GM21360 (cell line): Measurements from ENCODE around the gene CPD.
"Not testable (repeated sequence)": the region's sequence is repeated elsewhere in the genome, so short reads cannot be mapped to it uniquely, and the experiment has no call there.

Source experiments
- ATAC-seq: cut with Tn5 transposase; IDR thresholded peaks from one replicate; pipeline ENCODE4 v1.9.1; 2021; ENCODE audit warnings: mild to moderate bottlenecking, moderate library complexity; ENCODE audit not compliant: unreplicated experiment

The CPD gene

DNA sequence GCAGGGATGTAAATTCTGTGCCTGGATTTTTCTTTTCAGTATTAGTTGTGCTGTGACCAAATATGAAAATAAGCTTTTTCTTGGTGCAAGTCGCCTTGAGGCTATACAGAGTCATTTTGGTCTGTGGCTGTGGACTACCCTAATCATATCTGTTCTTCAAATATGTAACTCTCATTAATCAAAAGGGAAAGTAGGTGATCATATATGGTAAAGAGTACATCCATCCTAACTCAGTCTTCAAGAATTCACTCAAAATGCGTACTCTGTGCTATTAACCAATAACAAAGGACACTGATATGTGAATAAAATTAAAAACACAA is 2.6 kb downstream of the CPD start:
- no peak for ATAC-seq

- no peak for ATAC-seq
Measured at GRCh38 chr17:30382345-30382744, 3.6 kb downstream of the CPD start.

- no peak for ATAC-seq
Measured at GRCh38 chr17:30388321-30389179, 9.8 kb downstream of the CPD start.

GRCh38 chr17:30389756-30390300 is 11.1 kb downstream of the CPD start:
- ATAC-seq = no peak

- ATAC-seq = no peak
Measured at GRCh38 chr17:30391534-30391933, 12.8 kb downstream of the CPD start.

- ATAC-seq = no peak
Measured at GRCh38 chr17:30393491-30393890, 14.8 kb downstream of the CPD start.

DNA sequence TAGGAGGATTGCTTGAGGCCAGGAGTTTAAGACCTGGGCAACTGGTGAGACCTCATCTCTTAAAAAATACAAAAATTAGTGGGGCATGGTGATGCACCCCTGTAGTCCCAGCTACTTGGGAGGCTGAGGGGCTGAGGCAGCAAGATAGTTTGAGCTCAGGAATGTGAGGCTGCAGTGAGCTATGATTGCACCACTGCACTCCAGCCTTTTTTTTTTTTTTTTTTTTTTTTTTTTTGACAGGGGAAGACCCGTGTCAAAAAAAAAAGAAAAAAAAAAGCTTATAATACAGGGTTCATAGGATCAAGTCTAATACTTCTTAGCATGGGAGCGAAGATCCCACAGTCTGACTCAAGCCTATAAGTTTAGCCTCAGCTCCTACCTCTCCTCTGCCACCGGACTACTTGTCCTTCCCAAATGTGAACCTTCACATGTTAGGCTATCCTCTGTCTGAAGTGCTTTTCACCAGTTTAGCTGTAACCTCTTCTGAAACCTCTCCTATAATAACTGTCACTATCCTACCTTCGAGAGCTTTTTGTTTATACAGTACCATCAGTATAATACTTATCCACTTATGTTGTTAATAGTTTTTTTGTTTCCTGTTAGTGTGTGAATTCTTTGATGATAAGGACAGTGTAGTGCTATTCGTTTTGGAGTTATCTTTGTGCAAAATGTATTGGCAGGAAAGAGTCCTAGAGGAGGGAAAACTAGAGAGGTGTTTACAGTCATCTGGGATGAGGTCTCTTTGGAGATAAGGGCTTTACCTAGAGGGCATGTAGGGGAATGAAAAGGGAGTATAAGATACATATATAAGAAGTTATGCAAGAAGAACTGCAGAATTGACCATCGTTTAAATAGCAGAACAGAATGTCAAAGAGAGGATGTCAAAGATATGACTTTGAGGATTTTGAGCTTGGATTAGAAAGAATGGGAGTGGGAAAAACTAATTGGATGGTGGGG is 15.5 kb downstream of the CPD start:
- no peak for ATAC-seq

DNA sequence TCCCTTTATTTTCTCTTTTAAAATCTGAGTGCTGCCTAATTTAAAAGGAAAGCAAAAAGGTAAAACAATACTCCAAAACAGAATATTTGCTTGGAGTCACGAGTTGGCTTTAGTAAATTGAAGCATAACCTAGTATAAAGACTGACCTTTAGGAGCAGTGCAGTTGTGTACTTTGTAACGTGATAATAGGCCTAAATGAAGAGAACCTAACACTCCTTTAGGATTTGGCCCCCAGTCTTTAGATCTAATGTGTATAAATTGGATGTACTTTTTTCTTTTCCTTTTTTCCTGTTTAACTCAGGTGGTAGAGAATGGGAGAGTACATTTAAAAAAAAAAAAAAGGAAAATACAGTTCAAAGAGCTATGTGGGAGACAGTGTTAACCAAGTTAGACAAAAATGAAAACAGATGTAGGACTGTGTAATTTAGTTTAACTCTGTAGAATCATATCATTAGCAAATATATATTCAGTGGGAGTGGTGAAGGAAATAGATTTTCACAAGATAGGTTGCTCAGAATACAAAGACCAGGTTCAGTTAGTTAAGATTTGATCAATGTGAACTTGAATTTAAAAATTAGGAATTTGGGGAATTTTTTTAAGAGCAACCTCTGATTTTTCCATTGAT is 16.8 kb downstream of the CPD start:
- no peak for ATAC-seq

DNA sequence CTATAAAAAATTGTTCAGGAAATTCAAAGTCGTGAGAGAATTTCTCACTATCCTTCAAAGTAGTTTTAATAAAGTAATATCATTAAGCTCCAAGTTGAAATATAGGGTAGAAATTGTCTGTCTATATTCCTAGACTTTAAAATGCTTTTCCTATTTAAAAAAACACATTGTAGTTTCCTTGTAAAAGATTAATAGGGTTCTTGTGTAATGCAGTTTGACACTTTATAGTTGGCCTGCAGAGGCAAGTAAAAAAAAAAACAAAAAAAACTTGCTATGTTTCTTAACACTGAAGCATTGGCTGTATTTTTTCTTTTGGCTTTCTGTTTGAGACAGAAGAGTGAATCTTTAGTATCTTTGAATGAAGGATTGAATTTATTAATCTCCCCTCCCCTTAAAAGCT is 17.4 kb downstream of the CPD start:
- ATAC-seq = no peak

DNA sequence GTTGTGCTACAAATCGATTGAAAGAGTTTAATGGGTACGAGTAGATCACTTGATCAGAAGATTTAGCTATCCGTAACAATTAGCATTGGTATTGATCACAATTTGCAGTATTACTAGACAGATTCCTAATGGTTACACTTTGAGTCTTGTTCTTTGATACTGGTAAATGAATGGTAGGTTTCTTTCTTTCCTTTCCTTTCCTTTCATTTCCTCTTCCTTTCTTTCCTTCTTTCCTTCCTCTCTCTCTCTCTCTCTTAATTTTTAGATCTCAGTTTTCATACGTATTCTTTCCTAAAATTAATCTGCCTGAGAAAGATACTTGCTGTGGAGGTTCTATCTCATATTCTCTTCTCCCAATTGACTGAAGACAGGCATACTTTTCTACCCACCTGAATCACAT is 17.9 kb downstream of the CPD start:
- ATAC-seq = no peak

DNA sequence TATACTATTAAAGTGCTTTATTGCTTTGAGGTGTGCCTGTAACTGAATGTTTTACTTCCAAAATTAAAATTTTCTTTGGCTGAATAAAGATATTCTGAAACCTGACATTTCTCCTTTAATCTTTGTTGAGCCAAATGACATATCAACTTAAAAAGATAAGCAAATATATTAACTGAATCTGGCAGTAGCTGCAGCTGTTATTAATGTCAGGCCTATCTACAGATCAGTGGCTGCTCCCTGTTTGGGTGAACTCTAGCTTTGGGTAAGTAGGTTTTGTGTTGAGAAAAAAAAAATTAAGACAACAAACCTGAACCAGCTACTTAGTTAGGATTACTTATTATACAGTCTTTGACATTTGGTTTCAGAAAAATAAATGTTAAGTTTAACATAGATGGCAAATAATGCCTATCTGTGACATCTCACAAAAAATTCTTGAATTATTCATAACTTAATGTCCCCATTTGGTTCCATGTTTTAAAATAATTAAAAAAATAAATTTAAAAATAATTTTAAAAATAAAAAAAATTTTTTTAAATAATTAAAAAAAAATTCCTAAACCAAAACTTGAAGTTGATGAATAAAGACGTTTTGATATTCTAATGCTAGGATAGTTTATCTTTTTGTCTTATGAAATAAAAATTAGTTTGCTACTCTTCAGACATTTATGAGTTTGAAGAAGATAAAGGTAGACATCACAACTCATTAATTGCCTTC is 19.8 kb downstream of the CPD start:
- ATAC-seq = no peak

DNA sequence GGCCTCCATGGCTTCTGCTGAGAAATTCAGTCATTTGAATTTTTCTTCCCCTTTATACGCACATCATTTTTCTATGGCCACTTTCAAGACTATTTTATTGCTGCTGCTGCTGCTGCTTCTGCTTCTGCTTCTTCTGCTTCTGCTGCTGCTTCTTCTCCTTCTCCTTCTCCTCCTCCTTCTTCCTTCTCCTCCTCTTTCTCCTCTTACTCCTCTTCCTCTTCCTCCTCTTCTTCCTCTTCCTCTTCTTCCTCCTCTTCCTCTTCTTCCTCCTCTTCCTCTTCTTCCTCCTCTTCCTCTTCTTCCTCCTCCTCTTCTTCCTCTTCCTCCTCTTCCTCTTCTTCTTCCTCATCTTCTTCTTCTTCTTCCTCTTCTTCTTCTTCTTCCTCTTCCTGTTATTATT is 22.4 kb downstream of the CPD start:
- no peak for ATAC-seq

DNA sequence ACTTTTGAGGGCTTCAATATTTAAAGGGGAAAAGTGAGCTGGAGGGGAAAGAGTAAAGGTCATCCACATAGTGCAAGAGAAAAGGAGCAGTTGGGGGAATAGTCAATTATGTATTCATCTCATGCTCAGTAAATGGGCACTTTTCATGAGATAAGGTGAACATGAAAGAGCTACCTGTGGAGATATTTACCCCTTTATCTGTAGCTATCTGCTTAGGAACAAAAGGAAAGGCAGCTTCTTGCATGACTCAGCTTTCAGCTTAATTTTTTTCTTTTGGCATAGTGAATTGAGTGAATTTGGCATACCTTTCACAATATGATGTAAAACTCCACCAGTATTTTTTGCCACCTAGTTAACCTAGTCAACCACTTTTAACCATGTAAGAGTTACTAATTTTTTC is 26.4 kb downstream of the CPD start:
- ATAC-seq = no peak

DNA sequence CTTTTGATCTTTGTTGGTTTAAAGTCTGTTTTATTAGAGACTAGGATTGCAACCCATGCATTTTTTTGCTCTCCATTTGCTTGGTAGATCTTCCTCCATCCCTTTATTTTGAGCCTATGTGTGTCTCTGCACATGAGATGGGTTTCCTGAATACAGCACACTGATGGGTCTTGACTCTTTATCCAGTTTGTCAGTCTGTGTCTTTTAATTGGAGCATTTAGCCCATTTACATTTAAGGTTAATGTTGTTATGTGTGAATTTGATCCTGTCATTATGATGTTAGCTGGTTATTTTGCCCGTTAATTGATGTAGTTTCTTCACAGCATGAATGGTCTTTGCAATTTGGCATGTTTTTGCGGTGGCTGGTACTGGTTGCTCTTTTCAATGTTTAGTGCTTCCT is 31.9 kb downstream of the CPD start:
- ATAC-seq = not testable (repeated sequence)

- not testable (repeated sequence) for ATAC-seq
Measured at GRCh38 chr17:30412008-30412496, 33.3 kb downstream of the CPD start.

- ATAC-seq = no peak
Measured at GRCh38 chr17:30413109-30413508, 34.4 kb downstream of the CPD start.

DNA sequence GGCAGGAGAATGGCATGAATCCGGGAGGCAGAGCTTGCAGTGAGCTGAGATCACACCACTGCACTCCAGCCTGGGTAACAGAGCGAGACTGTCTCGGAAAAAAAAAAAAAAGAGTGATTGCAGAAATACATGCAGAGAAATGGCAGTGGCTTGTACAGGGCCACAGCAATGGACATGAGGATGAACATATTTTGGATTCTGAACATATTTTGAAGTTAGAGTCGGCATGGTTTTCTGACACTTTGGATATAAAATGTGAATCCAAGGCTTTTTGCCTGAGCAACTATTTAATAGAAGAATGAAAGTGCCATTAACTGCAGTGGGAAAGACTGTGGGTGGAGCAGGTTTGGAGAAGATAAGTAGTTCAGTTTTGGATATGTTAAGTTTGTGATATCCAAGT is 35.8 kb downstream of the CPD start:
- no peak for ATAC-seq

DNA sequence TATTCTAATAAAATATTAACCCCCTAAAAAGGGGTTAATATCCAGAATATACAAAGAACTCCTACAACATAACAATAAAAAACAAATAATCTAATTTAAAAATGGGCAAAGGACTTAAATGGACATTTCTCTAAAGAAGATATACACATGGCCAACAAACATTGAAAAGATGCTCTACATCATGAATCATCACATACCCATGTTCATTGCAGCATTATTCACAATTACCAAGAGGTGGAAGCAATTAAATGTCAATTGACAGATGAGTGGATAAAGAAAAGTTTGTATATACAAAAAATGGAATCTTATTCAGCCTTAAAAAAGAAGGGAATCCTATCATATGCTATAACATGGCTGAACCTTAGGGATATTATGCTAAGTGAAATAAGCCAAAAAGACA is 36.8 kb downstream of the CPD start:
- ATAC-seq = no peak

- not testable (repeated sequence) for ATAC-seq
Measured at GRCh38 chr17:30418070-30418469, 39.3 kb downstream of the CPD start.

DNA sequence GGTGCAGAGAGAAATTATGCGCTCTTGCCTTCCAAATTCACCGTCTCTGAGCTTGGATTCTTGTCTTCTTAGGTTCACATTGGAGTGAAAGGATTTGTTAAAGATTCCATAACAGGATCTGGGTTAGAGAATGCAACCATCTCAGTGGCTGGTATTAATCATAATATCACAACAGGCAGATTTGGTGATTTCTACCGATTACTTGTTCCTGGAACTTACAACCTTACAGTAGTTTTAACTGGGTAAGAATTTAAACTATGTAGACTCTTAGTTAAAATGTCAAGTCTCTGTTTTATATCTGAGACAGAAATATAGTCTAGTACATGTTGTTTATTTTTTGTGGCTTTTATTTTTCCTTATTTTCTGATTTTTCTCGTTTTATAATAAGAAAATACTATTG is 42.9 kb downstream of the CPD start:
- no peak for ATAC-seq
